AG10803 (cell line): Measurements from ENCODE around the gene TNFAIP2.

Source experiments
- DNase-seq: peaks from one replicate; pipeline ENCODE4 v3.0.0; 2010; ENCODE audit warnings: low read depth
- H3K4me3 ChIP-seq: 2 replicates; pipeline ENCODE4 v1.5.1; 2011; ENCODE audit warnings: mild to moderate bottlenecking, low read length, control low read depth
- CTCF ChIP-seq: conservative IDR thresholded peaks from 2 replicates; pipeline ENCODE4 v1.5.1; 2011; ENCODE audit warnings: mild to moderate bottlenecking, low read length, control low read depth, inconsistent platforms

TNFAIP2 gene

GRCh38 chr14:103101257-103101962, 21.9 kb upstream of the TNFAIP2 start:
- no peak for DNase-seq
- no peak for TF ChIP-seq CTCF
- H3K4me3 ChIP-seq: no peak overlapping the region

GRCh38 chr14:103101963-103102688, 21.1 kb upstream of the TNFAIP2 start:
- TF ChIP-seq CTCF: no peak
- no peak for DNase-seq
- H3K4me3 ChIP-seq: no peak overlapping the region

DNA sequence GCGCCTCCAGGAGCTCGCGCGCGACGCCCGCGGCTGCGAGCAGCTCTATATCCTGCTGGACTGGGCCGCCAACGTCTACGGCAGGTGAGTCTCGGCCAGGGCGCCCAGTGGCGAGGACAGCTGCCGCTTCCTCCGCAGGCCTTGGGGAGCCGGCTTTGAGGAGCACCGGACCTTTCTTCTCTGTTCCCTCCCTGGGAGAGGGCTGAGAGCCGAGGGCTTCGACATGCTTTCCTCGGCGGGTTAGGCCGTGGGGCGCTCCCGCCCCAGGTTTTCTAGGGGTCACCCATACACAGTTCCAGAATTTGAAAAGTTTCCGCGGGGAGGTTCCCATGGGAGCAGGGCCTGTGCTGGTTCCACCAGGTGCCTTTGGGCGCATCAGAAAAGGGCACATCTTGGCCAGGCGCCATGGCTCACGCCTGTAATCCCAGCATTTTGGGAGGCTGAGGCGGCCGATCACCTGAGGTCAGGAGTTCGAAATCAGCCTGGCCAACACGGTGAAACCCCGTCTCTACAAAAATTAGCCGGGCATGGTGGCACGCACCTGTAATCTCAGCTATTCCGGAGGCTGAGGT, 20.5 kb upstream of the TNFAIP2 start:
- no peak for TF ChIP-seq CTCF
- no peak overlapping the region for H3K4me3 ChIP-seq
- no peak for DNase-seq

GRCh38 chr14:103103461-103104388, 19.5 kb upstream of the TNFAIP2 start:
- no peak overlapping the region; the same call in 1 of the 2 replicates for H3K4me3 ChIP-seq

DNA sequence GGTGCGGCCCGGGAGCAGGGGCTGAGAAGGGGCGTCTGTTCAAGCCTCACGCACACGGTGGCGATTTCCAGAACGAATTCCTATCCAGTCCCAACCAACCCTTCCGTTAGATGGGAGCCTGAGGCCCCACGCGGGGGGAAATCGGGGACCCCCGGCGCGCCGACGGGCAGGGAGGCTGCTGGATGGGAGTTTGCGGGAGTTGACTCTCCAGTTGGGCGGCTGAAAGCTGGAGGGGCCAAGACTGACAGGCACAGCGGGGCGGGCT, 18.9 kb upstream of the TNFAIP2 start:
- no peak for TF ChIP-seq CTCF
- H3K4me3 ChIP-seq: no peak overlapping the region
- DNase-seq: no peak

More at GRCh38 chr14:103103461-103104388, 19.5 kb upstream of the TNFAIP2 start:
- peak; percentile 43 for TF ChIP-seq CTCF
- DNase-seq: peak; percentile 66

- peak; percentile 74 for TF ChIP-seq CTCF
- H3K4me3 ChIP-seq: no peak overlapping the region
- DNase-seq: peak; percentile 58
Observed at GRCh38 chr14:103104654-103105452, 18.4 kb upstream of the TNFAIP2 start.
